Measurements from ENCODE around the gene MASP2. TPM values are rescaled to one million over a fixed set of nuclear protein-coding genes. Genes with fewer than 3 reads are reported as not detected.

Gene MASP2
- total RNA-seq, 4 donors from 2014 or later, result 0.19 TPM; not detected in 3

DNA sequence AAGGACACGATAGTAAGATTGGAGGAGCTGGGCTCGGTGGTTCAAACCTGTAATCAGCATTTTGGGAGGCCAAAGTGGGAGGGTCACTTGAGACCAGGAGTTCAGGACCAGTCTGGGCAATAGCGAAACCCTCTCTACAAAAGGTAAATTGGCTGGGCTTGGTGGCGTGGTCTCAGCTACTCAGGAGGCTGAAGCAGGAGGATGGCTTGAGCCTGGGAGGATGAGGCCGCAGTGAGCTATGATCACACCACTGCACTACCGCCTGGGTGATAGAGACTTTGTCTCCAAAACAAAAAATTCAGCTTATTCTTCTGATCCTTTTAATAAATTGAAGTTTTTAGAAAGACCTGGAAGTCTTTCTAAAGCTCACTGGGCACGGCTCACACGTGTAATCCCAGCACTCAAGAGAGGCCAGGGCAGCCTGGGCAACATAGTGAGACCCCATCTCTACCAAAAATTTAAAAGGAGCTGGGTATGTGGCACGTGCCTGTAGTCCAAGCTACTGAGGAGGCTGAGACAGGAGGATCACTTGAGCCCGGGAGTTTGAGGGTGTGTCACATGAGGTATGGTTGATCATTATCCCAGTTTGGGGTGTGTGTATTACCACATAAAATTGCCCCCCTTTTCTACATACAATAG, 15.3 kb downstream of the MASP2 start:
- Histone ChIP-seq H3K27me3 (no peaks in the 10 kb centered on the region), H3K4me1 (no peaks in the 10 kb centered on the region), H3K36me3 (peaks cover 0 to 34% (median 6%) of the 10 kb centered on the region in 3 donors), H3K27ac (no peak overlapping the region), H3K4me3 (no peak overlapping the region), H3K9me3 (no peaks in the 10 kb centered on the region)
- no peak for TF ChIP-seq POLR2A (IDR thresholded peaks at IDR 0.05)
- TF ChIP-seq, protein P1, sequence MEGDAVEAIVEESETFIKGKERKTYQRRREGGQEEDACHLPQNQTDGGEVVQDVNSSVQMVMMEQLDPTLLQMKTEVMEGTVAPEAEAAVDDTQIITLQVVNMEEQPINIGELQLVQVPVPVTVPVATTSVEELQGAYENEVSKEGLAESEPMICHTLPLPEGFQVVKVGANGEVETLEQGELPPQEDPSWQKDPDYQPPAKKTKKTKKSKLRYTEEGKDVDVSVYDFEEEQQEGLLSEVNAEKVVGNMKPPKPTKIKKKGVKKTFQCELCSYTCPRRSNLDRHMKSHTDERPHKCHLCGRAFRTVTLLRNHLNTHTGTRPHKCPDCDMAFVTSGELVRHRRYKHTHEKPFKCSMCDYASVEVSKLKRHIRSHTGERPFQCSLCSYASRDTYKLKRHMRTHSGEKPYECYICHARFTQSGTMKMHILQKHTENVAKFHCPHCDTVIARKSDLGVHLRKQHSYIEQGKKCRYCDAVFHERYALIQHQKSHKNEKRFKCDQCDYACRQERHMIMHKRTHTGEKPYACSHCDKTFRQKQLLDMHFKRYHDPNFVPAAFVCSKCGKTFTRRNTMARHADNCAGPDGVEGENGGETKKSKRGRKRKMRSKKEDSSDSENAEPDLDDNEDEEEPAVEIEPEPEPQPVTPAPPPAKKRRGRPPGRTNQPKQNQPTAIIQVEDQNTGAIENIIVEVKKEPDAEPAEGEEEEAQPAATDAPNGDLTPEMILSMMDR (IDR thresholded peaks at IDR 0.05), result no peak
- intact Hi-C loops (cut with DNase I), result loop anchor here (10.0 kb wide), 1 partner anchor 613 kb away; no protein-coding TSS in a partner anchor
- DNase-seq, result no peak
- 90% methylated on average over 10 of the region's 10 CpGs for WGBS, 2 donors

DNA sequence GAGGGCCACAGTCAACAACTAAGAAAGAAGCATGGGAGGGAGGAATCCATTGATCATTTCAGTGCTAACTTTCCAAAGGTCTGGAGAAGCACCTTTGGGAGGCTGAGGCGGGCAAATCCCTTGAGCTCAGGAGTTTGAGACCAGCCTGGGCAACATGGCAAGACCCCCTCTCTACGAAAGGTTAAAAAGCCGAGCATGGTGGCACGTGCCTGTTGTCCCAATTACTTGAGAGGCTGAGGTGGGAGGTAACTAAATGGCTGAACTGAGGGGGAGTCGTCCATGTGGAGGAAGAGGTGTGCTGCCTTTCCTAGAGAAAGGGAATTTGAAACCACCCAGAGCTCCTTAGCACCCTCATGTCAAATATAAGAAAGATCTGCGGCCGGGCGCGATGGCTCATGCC, 16.2 kb downstream of the MASP2 start:
- TF ChIP-seq POLR2A (IDR thresholded peaks at IDR 0.05), result no peak
- TF ChIP-seq, protein P1 (IDR thresholded peaks at IDR 0.05), result no peak
- Histone ChIP-seq H3K4me1 (peaks cover 0 to 8% (median 0%) of the 10 kb centered on the region in 3 donors), H3K27ac (no peak overlapping the region), H3K4me3 (no peak overlapping the region), H3K9me3 (no peaks in the 10 kb centered on the region), H3K36me3 (peaks cover 0 to 43% (median 11%) of the 10 kb centered on the region in 3 donors), H3K27me3 (no peaks in the 10 kb centered on the region)
- WGBS, 2 donors, result 84 to 87% methylated on average over 7 to 9 of the region's 9 CpGs
- no peak for DNase-seq
- intact Hi-C loops (cut with DNase I), result loop anchor here (10.0 kb wide), 1 partner anchor 614 kb away; no protein-coding TSS in a partner anchor

DNA sequence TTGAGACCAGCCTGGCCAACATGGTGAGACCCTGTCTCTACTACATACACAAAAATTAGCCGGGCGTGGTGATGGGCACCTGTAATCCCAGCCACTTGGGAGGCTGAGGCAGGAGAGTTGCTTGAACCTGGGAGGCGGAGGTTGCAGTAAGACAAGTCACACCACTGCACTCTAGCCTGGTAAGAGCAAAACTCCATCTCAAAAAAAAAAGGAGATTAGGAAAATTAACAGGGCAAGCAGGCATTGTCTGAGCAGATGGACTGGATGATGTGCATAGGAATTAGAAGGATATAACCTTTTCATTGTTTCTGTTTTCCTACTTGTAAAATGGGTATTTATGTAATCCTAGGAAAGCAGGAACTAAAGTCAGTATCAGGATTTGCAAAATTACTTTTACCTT, 19.0 kb downstream of the MASP2 start:
- H3K27ac ChIP-seq, result no peak overlapping the region
- peaks cover 0 to 72% (median 18%) of the 10 kb centered on the region in 3 donors for H3K36me3 ChIP-seq
- no peak overlapping the region for H3K4me3 ChIP-seq
- peaks cover 0 to 25% (median 0%) of the 10 kb centered on the region in 3 donors for H3K4me1 ChIP-seq
- TF ChIP-seq, protein P1 (IDR thresholded peaks at IDR 0.05), result no peak
- no peak for TF ChIP-seq POLR2A (IDR thresholded peaks at IDR 0.05)
- 78 to 92% methylated on average over 3 of the region's 3 CpGs for WGBS, 2 donors
- no peak for DNase-seq
- no peaks in the 10 kb centered on the region for H3K27me3 ChIP-seq
- intact Hi-C loops (cut with DNase I), result no loop called here
- no peaks in the 10 kb centered on the region for H3K9me3 ChIP-seq

DNA sequence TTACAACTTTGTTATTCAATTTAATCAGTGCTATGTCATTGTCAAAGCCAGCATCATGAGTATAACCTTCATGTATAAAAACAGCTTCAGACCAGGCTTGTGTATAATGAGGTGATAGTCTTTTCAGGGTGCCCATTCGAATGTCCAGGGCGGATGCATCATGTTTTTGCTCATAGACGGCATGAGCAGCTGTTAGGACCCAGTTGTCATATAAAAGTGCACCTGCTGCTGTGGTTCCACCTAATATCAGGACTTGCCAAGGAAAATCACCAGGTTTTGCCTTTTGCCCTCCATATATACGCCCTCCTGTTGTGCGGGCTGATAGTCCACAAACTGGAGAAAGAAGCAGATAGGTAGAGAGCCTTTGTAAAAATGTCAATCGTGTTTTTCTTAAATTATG, 19.7 kb downstream of the MASP2 start:
- H3K36me3 ChIP-seq, result peaks cover 1 to 79% (median 20%) of the 10 kb centered on the region in 3 donors
- 69 to 78% methylated on average over 6 of the region's 6 CpGs for WGBS, 2 donors
- TF ChIP-seq, protein P1 (IDR thresholded peaks at IDR 0.05), result no peak
- no peak for TF ChIP-seq POLR2A (IDR thresholded peaks at IDR 0.05)
- H3K4me1 ChIP-seq, result peaks cover 0 to 25% (median 0%) of the 10 kb centered on the region in 3 donors
- intact Hi-C loops (cut with DNase I), result no loop called here
- H3K27ac ChIP-seq, result no peak overlapping the region
- H3K9me3 ChIP-seq, result no peaks in the 10 kb centered on the region
- H3K27me3 ChIP-seq, result no peaks in the 10 kb centered on the region
- no peak overlapping the region for H3K4me3 ChIP-seq
- DNase-seq, result no peak

DNA sequence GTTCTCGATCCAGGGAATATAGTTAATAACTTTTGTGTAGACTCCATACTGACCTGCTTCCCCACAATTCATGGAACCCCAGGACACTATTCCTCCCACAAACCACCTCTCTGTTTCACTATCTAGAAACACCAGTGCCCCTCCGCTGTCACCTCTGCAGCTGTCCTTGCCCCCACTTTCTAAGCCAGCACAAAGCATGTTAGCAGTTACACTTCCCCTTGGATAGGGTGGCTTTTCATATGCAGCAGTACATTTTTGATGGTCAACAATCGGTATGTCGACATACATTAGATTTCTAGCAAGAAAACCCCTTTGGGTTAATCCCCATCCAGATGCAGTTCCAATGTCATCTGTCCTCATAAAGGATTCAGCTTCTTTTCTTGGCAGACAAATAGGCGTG, 20.1 kb downstream of the MASP2 start:
- intact Hi-C loops (cut with DNase I), result no loop called here
- Histone ChIP-seq H3K27ac (no peak overlapping the region), H3K4me3 (no peak overlapping the region), H3K36me3 (peaks cover 5 to 83% (median 24%) of the 10 kb centered on the region in 3 donors), H3K9me3 (no peaks in the 10 kb centered on the region), H3K27me3 (no peaks in the 10 kb centered on the region), H3K4me1 (peaks cover 0 to 25% (median 0%) of the 10 kb centered on the region in 3 donors)
- DNase-seq, result no peak
- TF ChIP-seq, protein P1 (IDR thresholded peaks at IDR 0.05), result no peak
- no peak for TF ChIP-seq POLR2A (IDR thresholded peaks at IDR 0.05)
- WGBS, 2 donors, result 90 to 94% methylated on average over 5 of the region's 5 CpGs

Data from esophagus squamous epithelium (tissue), 5 donors.